H9 (cell line): ENCODE measurements around the gene KRTAP9-3. TPM values are rescaled to one million over a fixed set of nuclear protein-coding genes. Genes with fewer than 3 reads are reported as not detected.
"Not testable (repeated sequence)": the region's sequence is repeated elsewhere in the genome, so short reads cannot be mapped to it uniquely, and the experiment has no call there.

ENCODE experiments used
- DNase-seq: peaks from one replicate; pipeline ENCODE4 v3.0.0-alpha.2; 2017
- H2AFZ ChIP-seq: one replicate; pipeline ENCODE4 v1.6.1; 2013; ENCODE audit warnings: mild to moderate bottlenecking, low read length, control low read depth, moderate library complexity
- H2AK5ac ChIP-seq: 2 replicates; pipeline ENCODE4 v1.6.1; 2013; ENCODE audit warnings: low read length, control low read depth, mixed read lengths; ENCODE audit not compliant: insufficient read length
- H2BK120ac ChIP-seq: one replicate; pipeline ENCODE4 v1.6.1; 2013; ENCODE audit warnings: low read depth, mild to moderate bottlenecking, low read length, control low read depth, inconsistent platforms; ENCODE audit not compliant: poor library complexity, severe bottlenecking
- H2BK12ac ChIP-seq: 2 replicates; pipeline ENCODE4 v1.6.1; 2013; ENCODE audit warnings: low read length, control low read depth, mixed read lengths, low read depth; ENCODE audit not compliant: insufficient read length
- H2BK15ac ChIP-seq: 2 replicates; pipeline ENCODE4 v1.6.1; 2013; ENCODE audit warnings: low read depth, low read length, control low read depth
- H2BK20ac ChIP-seq: one replicate; pipeline ENCODE4 v1.6.1; 2013; ENCODE audit warnings: low read depth, mild to moderate bottlenecking, low read length, control low read depth, inconsistent platforms; ENCODE audit not compliant: poor library complexity, severe bottlenecking
- H2BK5ac ChIP-seq: 2 replicates; pipeline ENCODE4 v1.6.1; 2013; ENCODE audit warnings: low read length, control low read depth, mixed read lengths; ENCODE audit not compliant: insufficient read length
- H3K14ac ChIP-seq: 2 replicates; pipeline ENCODE4 v1.6.1; 2013; ENCODE audit warnings: low read length, control low read depth; ENCODE audit not compliant: insufficient read depth
- H3K18ac ChIP-seq: 2 replicates; pipeline ENCODE4 v1.6.1; 2013; ENCODE audit warnings: low read depth, mild to moderate bottlenecking, mixed read lengths, low read length, control low read depth; ENCODE audit not compliant: insufficient read length
- H3K23ac ChIP-seq: 2 replicates; pipeline ENCODE4 v1.6.1; 2013; ENCODE audit warnings: low read length, control low read depth, mixed read lengths, low read depth; ENCODE audit not compliant: insufficient read length
- H3K23me2 ChIP-seq: 2 replicates; pipeline ENCODE4 v1.6.1; 2013; ENCODE audit warnings: low read depth, mild to moderate bottlenecking, mixed read lengths, low read length, control low read depth; ENCODE audit not compliant: insufficient read length, poor library complexity, severe bottlenecking
- H3K27ac ChIP-seq: 2 replicates; pipeline ENCODE4 v1.5.1; 2013; ENCODE audit warnings: low read length, control low read depth, mixed read lengths, low read depth; ENCODE audit not compliant: insufficient read length
- H3K27me3 ChIP-seq: 2 replicates; pipeline ENCODE4 v1.6.1; 2013; ENCODE audit warnings: low read length, control low read depth, inconsistent platforms; ENCODE audit not compliant: insufficient read depth
- H3K4ac ChIP-seq: 2 replicates; pipeline ENCODE4 v1.6.1; 2013; ENCODE audit warnings: low read depth, mild to moderate bottlenecking, control low read depth, inconsistent platforms, low read length, moderate library complexity
- H3K4me1 ChIP-seq: 2 replicates; pipeline ENCODE4 v1.6.1; 2013; ENCODE audit warnings: low read length, control low read depth, inconsistent platforms; ENCODE audit not compliant: insufficient read depth
- H3K4me2 ChIP-seq: 2 replicates; pipeline ENCODE4 v1.6.1; 2013; ENCODE audit warnings: low read length, control low read depth, mixed read lengths; ENCODE audit not compliant: insufficient read length, insufficient read depth
- H3K56ac ChIP-seq: 2 replicates; pipeline ENCODE4 v1.6.1; 2013; ENCODE audit warnings: low read depth, mild to moderate bottlenecking, mixed read lengths, low read length, control low read depth; ENCODE audit not compliant: insufficient read length
- H3K79me1 ChIP-seq: 2 replicates; pipeline ENCODE4 v1.6.1; 2013; ENCODE audit warnings: low read depth, mild to moderate bottlenecking, moderate library complexity, low read length, control low read depth, inconsistent platforms; ENCODE audit not compliant: insufficient read depth, poor library complexity, severe bottlenecking
- H3K79me2 ChIP-seq: 2 replicates; pipeline ENCODE4 v1.6.1; 2013; ENCODE audit warnings: low read length, control low read depth, inconsistent platforms; ENCODE audit not compliant: insufficient read depth
- H3K9ac ChIP-seq: 2 replicates; pipeline ENCODE4 v1.6.1; 2013; ENCODE audit warnings: low read length, control low read depth, mixed read lengths; ENCODE audit not compliant: insufficient read length; ENCODE audit errors: extremely low read depth
- H3K9me3 ChIP-seq: one replicate; pipeline ENCODE4 v1.6.1; 2013; ENCODE audit warnings: low read depth, low read length, inconsistent platforms; ENCODE audit not compliant: control insufficient read depth
- H3T11ph ChIP-seq: one replicate; pipeline ENCODE4 v1.6.1; 2013; ENCODE audit warnings: mild to moderate bottlenecking, low read length, control low read depth, inconsistent platforms
- H4K20me1 ChIP-seq: one replicate; pipeline ENCODE4 v1.6.1; 2013; ENCODE audit not compliant: control insufficient read depth, insufficient read length, insufficient read depth
- H4K5ac ChIP-seq: 2 replicates; pipeline ENCODE4 v1.6.1; 2013; ENCODE audit warnings: low read depth, mild to moderate bottlenecking, mixed read lengths, low read length, control low read depth; ENCODE audit not compliant: insufficient read length
- H4K8ac ChIP-seq: replicated peaks from 2 replicates; pipeline ENCODE4 v1.6.1; 2013; ENCODE audit warnings: low read length, control low read depth, mixed read lengths, low read depth; ENCODE audit not compliant: insufficient read length
- H4K91ac ChIP-seq: 2 replicates; pipeline ENCODE4 v1.6.1; 2013; ENCODE audit warnings: low read depth, mild to moderate bottlenecking, moderate library complexity, mixed read lengths, low read length, control low read depth; ENCODE audit not compliant: insufficient read length
- H3K27ac Mint-ChIP-seq, 3 experiments: 2 replicates in 2 of 3; 3 replicates in 1 of 3; pipeline ENCODE4 v1.8.0; 2020 to 2021; ENCODE audit warnings: mixed read lengths in 3 of 3, mild to moderate bottlenecking in 1 of 3, moderate library complexity in 1 of 3
- H3K27me3 Mint-ChIP-seq: 2 replicates; pipeline ENCODE4 v1.8.0; 2021; ENCODE audit warnings: low read depth, mild to moderate bottlenecking, moderate library complexity, mixed read lengths
- H3K36me3 Mint-ChIP-seq, 3 experiments: 2 replicates in 2 of 3; 3 replicates in 1 of 3; pipeline ENCODE4 v1.8.0; 2020 to 2021; ENCODE audit warnings: low read depth in 3 of 3, mixed read lengths in 3 of 3; ENCODE audit not compliant: insufficient read depth in 1 of 3
- H3K4me1 Mint-ChIP-seq, 2 experiments: 2 replicates each; pipeline ENCODE4 v1.8.0; 2020; ENCODE audit warnings: mixed read lengths in 2 of 2
- H3K4me3 Mint-ChIP-seq, 2 experiments: 2 replicates in 1 of 2; 3 replicates in 1 of 2; pipeline ENCODE4 v1.8.0; 2020 to 2021; ENCODE audit warnings: mild to moderate bottlenecking in 2 of 2, mixed read lengths in 2 of 2, moderate library complexity in 1 of 2
- H3K9me3 Mint-ChIP-seq, 2 experiments: 2 replicates in 1 of 2; 3 replicates in 1 of 2; pipeline ENCODE4 v1.8.0; 2020; ENCODE audit warnings: mild to moderate bottlenecking in 2 of 2, mixed read lengths in 2 of 2, moderate library complexity in 1 of 2
- WGBS: extraction: QIAGEN DNeasy Blood & Tissue Kit; methylation state at CpG from one replicate; pipeline ENCODE4 v1.1.7; 2013; ENCODE audit warnings: missing lambda C conversion rate, low lambda C conversion rate, mixed read lengths; ENCODE audit not compliant: insufficient read length; ENCODE audit errors: extremely low coverage; 5-methylcytosine and 5-hydroxymethylcytosine counted together
- total RNA-seq: library from RNA; stranded (reverse); gene quantifications from 2 replicates; pipeline ENCODE4 v1.2.1, GENCODE V29; 2021
- TF ChIP-seq, protein P1 (sequence below): fragments of 200-600 bp; sonication (generic); conservative IDR thresholded peaks from 3 replicates; pipeline ENCODE4 v1.8.0; 2021; ENCODE audit warnings: antibody characterized with exemption, mild to moderate bottlenecking

Gene KRTAP9-3
- total RNA-seq, 1 experiment from 2014 or later = not detected

- no peak overlapping the region for H3K14ac ChIP-seq
- H3K4me2 ChIP-seq = no peak overlapping the region
- no peak overlapping the region for H3K23ac ChIP-seq
- Mint-ChIP-seq H3K4me1 (peaks cover 3 to 7% of the 10 kb centered on the region in 2 experiments; a peak in 2 of 4 replicates), H3K27me3 (peaks cover 5% of the 10 kb centered on the region), H3K4me3 (no peak overlapping the region), H3K36me3 (no peaks in the 10 kb centered on the region), H3K27ac (no peak overlapping the region), H3K9me3 (no peaks in the 10 kb centered on the region; a peak in 1 of 5 replicates)
- H3K79me1 ChIP-seq = no peaks in the 10 kb centered on the region
- H4K20me1 ChIP-seq = no peaks in the 10 kb centered on the region
- H2BK20ac ChIP-seq = no peak overlapping the region
- H3K27ac ChIP-seq = no peak overlapping the region
- no peak overlapping the region for H4K8ac ChIP-seq
- H2AFZ ChIP-seq = no peak overlapping the region
- H2BK15ac ChIP-seq = no peak overlapping the region
- H3K4me1 ChIP-seq = no peaks in the 10 kb centered on the region
- no peak overlapping the region for H4K91ac ChIP-seq
- H2BK5ac ChIP-seq = no peak overlapping the region
- H3K23me2 ChIP-seq = no peaks in the 10 kb centered on the region
- H3T11ph ChIP-seq = no peak overlapping the region
- H3K9ac ChIP-seq = no peak overlapping the region
- H2BK120ac ChIP-seq = no peak overlapping the region
- no peak overlapping the region for H3K18ac ChIP-seq
- no CpG with 5 or more reads among the region's 6 CpGs for WGBS
- H3K56ac ChIP-seq = no peak overlapping the region
- DNase-seq = no peak
- H3K9me3 ChIP-seq = no peaks in the 10 kb centered on the region
- no peaks in the 10 kb centered on the region for H3K27me3 ChIP-seq
- no peak overlapping the region for H2BK12ac ChIP-seq
- no peak overlapping the region for H3K4ac ChIP-seq
- no peak overlapping the region for H2AK5ac ChIP-seq
- TF ChIP-seq, protein P1, sequence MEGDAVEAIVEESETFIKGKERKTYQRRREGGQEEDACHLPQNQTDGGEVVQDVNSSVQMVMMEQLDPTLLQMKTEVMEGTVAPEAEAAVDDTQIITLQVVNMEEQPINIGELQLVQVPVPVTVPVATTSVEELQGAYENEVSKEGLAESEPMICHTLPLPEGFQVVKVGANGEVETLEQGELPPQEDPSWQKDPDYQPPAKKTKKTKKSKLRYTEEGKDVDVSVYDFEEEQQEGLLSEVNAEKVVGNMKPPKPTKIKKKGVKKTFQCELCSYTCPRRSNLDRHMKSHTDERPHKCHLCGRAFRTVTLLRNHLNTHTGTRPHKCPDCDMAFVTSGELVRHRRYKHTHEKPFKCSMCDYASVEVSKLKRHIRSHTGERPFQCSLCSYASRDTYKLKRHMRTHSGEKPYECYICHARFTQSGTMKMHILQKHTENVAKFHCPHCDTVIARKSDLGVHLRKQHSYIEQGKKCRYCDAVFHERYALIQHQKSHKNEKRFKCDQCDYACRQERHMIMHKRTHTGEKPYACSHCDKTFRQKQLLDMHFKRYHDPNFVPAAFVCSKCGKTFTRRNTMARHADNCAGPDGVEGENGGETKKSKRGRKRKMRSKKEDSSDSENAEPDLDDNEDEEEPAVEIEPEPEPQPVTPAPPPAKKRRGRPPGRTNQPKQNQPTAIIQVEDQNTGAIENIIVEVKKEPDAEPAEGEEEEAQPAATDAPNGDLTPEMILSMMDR = no peak
- H4K5ac ChIP-seq = no peak overlapping the region
- H3K79me2 ChIP-seq = no peaks in the 10 kb centered on the region
Measured at GRCh38 chr17:41231731-41232130, 518 bp upstream of the KRTAP9-3 start.

- H4K91ac ChIP-seq, H3K4me3 Mint-ChIP-seq, H3K4me2 ChIP-seq, H3K4me1 Mint-ChIP-seq, H2BK20ac ChIP-seq, H3K4ac ChIP-seq, H2AFZ ChIP-seq, H3K27ac Mint-ChIP-seq, H3K79me2 ChIP-seq, H3K4me1 ChIP-seq, H3K9me3 ChIP-seq, H4K20me1 ChIP-seq, H3K27me3 ChIP-seq, H3K18ac ChIP-seq, DNase-seq, H2AK5ac ChIP-seq, H3K56ac ChIP-seq, H3K36me3 Mint-ChIP-seq, H3K79me1 ChIP-seq, H3K23me2 ChIP-seq, H3T11ph ChIP-seq, H2BK120ac ChIP-seq, H2BK15ac ChIP-seq, H4K5ac ChIP-seq, H2BK12ac ChIP-seq, H3K23ac ChIP-seq, H4K8ac ChIP-seq, H3K14ac ChIP-seq, H2BK5ac ChIP-seq, H3K9ac ChIP-seq, H3K27ac ChIP-seq: not testable (repeated sequence)
- H3K9me3 Mint-ChIP-seq = peaks cover 14 to 17% of the 10 kb centered on the region in 2 experiments
- peaks cover 13% of the 10 kb centered on the region for H3K27me3 Mint-ChIP-seq
- no CpG with 5 or more reads among the region's 4 CpGs for WGBS
Measured at GRCh38 chr17:41237116-41237515, 4.9 kb downstream of the KRTAP9-3 start.
